ENCODE measurements around the gene FAM3A.

FAM3A gene

GRCh38 chrX:154460326-154460725, 55.7 kb downstream of the FAM3A start:
- Histone ChIP-seq H4K20me1 (ENCODE audit: insufficient read depth, low read length) (peaks cover 10% of the 10 kb centered on the region; the same call in 1 of the 2 replicates), H3K4me3 (ENCODE audit: low read depth in 1 of 2, low read length in 2 of 2) (no peak overlapping the region), H3K79me2 (ENCODE audit: insufficient read depth, low read length) (peaks cover 14% of the 10 kb centered on the region), H3K4me1 (ENCODE audit: insufficient read depth, low read length) (peaks cover 25% of the 10 kb centered on the region), H3K36me3 (ENCODE audit: insufficient read depth, low read length) (peaks cover 30% of the 10 kb centered on the region), H3K4me2 (ENCODE audit: insufficient read depth, low read length) (0 out of 2 replicates have a peak overlapping the region, but pooled peaks have one; percentile 22), H3K9ac (ENCODE audit: low read depth, low read length) (no peak overlapping the region), H3K27ac (ENCODE audit: low read length) (no peak overlapping the region), H3K9me3 (ENCODE audit: insufficient read depth, low read length, severe bottlenecking) (no peaks in the 10 kb centered on the region), H2AFZ (ENCODE audit: low read depth, low read length) (no peak overlapping the region), H3K27me3 (ENCODE audit: insufficient read depth, low read length, poor library complexity) (no peaks in the 10 kb centered on the region)
- DNase-seq (no peak), ATAC-seq (ENCODE audit: insufficient read depth, low read depth) (no peak)
- no peak for TF ChIP-seq EZH2 (IDR thresholded peaks at IDR 0.05; ENCODE audit: borderline replicate concordance, low read depth, low read length, severe bottlenecking)
- no peak for TF ChIP-seq CTCF (IDR thresholded peaks at IDR 0.05; ENCODE audit: borderline replicate concordance, extremely low read depth, low read length, poor library complexity, severe bottlenecking)

- Histone ChIP-seq H3K36me3 (ENCODE audit: insufficient read depth, low read length) (peaks cover 25% of the 10 kb centered on the region), H3K79me2 (ENCODE audit: insufficient read depth, low read length) (peaks cover 14% of the 10 kb centered on the region), H2AFZ (ENCODE audit: low read depth, low read length) (no peak overlapping the region), H3K9me3 (ENCODE audit: insufficient read depth, low read length, severe bottlenecking) (no peaks in the 10 kb centered on the region), H3K4me2 (ENCODE audit: insufficient read depth, low read length) (peak overlapping the region; percentile 72), H3K4me3 (ENCODE audit: low read depth in 1 of 2, low read length in 2 of 2) (peak overlapping the region in 1 of 2 experiments; percentile 78; a peak in 2 of 4 replicates), H3K9ac (ENCODE audit: low read depth, low read length) (peak overlapping the region; percentile 47; the same call in 1 of the 2 replicates), H3K4me1 (ENCODE audit: insufficient read depth, low read length) (peaks cover 25% of the 10 kb centered on the region), H4K20me1 (ENCODE audit: insufficient read depth, low read length) (peaks cover 10% of the 10 kb centered on the region; the same call in 1 of the 2 replicates), H3K27me3 (ENCODE audit: insufficient read depth, low read length, poor library complexity) (no peaks in the 10 kb centered on the region), H3K27ac (ENCODE audit: low read length) (no peak overlapping the region)
- DNase-seq: no peak
- no peak for ATAC-seq (ENCODE audit: insufficient read depth, low read depth)
- TF ChIP-seq CTCF (IDR thresholded peaks at IDR 0.05; ENCODE audit: borderline replicate concordance, extremely low read depth, low read length, poor library complexity, severe bottlenecking) (no peak), EZH2 (IDR thresholded peaks at IDR 0.05; ENCODE audit: borderline replicate concordance, low read depth, low read length, severe bottlenecking) (no peak)
These were observed 56.2 kb downstream of the FAM3A start for GRCh38 chrX:154459832-154460231.

GRCh38 chrX:154458954-154459778, 56.9 kb downstream of the FAM3A start:
- Histone ChIP-seq H2AFZ (ENCODE audit: low read depth, low read length) (0 out of 2 replicates have a peak overlapping the region, but pooled peaks have one; percentile 22), H3K9me3 (ENCODE audit: insufficient read depth, low read length, severe bottlenecking) (no peaks in the 10 kb centered on the region), H3K27me3 (ENCODE audit: insufficient read depth, low read length, poor library complexity) (no peaks in the 10 kb centered on the region), H3K4me2 (ENCODE audit: insufficient read depth, low read length) (peak overlapping the region; percentile 72), H3K4me1 (ENCODE audit: insufficient read depth, low read length) (peaks cover 25% of the 10 kb centered on the region), H3K36me3 (ENCODE audit: insufficient read depth, low read length) (peaks cover 20% of the 10 kb centered on the region), H3K9ac (ENCODE audit: low read depth, low read length) (peak overlapping the region; percentile 67), H3K79me2 (ENCODE audit: insufficient read depth, low read length) (peaks cover 14% of the 10 kb centered on the region), H4K20me1 (ENCODE audit: insufficient read depth, low read length) (peaks cover 10% of the 10 kb centered on the region; the same call in 1 of the 2 replicates), H3K27ac (ENCODE audit: low read length) (no peak overlapping the region; the same call in 1 of the 2 replicates), H3K4me3 (ENCODE audit: low read depth in 1 of 2, low read length in 2 of 2) (peak overlapping the region; percentile 47 to 78; a peak in 3 of 4 replicates)
- DNase-seq (peak; percentile 59), ATAC-seq (ENCODE audit: insufficient read depth, low read depth) (peak; percentile 81)
- TF ChIP-seq CTCF (IDR thresholded peaks at IDR 0.05; ENCODE audit: borderline replicate concordance, extremely low read depth, low read length, poor library complexity, severe bottlenecking): no peak
- no peak for TF ChIP-seq EZH2 (IDR thresholded peaks at IDR 0.05; ENCODE audit: borderline replicate concordance, low read depth, low read length, severe bottlenecking)

Data from DND-41 (cell line).